ENCODE measurements around the gene OSMR. TPM values are rescaled to one million over a fixed set of nuclear protein-coding genes. Genes with fewer than 3 reads are reported as not detected.

The OSMR gene
- total RNA-seq, 4 donors from 2014 or later, result 6.3 to 16.5 (median 11.7) TPM

DNA sequence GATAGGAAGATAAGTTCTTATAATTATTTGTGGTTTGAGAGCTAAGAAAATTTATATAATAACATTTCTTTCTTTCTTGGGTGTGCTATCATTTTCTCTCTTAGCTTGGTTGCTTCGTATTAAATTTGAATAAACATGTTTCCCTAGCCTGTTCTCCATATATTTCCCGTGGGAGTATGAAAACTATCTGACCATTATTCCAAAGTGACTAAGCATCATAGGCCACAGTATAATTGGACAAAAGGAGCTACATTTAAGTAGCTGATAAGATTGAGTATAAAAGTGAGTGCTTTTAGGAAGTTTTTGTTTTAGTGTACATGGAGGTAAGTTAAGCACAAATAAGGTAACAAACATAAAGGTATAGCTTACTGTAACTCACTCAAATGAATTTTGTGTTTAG is 8.4 kb upstream of the OSMR start:
- in situ Hi-C loops (cut with MboI; ENCODE audit: low pct_ligation_motif_present in 1 of 4, low pct_unique_long_range_greater_than_20kb in 1 of 4, low sequenced_read_pairs in 3 of 4) (no loop called here), intact Hi-C loops (cut with DNase I; ENCODE audit: low total_unique reads) (loop anchor here (10.0 kb wide), 1 partner anchor 87 kb away; no protein-coding TSS in a partner anchor)
- Histone ChIP-seq H3K4me3 (no peak overlapping the region), H3K36me3 (no peaks in the 10 kb centered on the region), H3K9me3 (no peaks in the 10 kb centered on the region), H3K4me1 (no peaks in the 10 kb centered on the region), H3K27ac (no peak overlapping the region), H3K27me3 (no peaks in the 10 kb centered on the region)
- 74% methylated on average over 2 of the region's 2 CpGs for WGBS, 2 donors (ENCODE audit: low coverage in 1 of 2)
- no peak for TF ChIP-seq EP300 (IDR thresholded peaks at IDR 0.05; ENCODE audit: low read depth)
- TF ChIP-seq POLR2AphosphoS5 (IDR thresholded peaks at IDR 0.05), result no peak
- TF ChIP-seq, protein P1, sequence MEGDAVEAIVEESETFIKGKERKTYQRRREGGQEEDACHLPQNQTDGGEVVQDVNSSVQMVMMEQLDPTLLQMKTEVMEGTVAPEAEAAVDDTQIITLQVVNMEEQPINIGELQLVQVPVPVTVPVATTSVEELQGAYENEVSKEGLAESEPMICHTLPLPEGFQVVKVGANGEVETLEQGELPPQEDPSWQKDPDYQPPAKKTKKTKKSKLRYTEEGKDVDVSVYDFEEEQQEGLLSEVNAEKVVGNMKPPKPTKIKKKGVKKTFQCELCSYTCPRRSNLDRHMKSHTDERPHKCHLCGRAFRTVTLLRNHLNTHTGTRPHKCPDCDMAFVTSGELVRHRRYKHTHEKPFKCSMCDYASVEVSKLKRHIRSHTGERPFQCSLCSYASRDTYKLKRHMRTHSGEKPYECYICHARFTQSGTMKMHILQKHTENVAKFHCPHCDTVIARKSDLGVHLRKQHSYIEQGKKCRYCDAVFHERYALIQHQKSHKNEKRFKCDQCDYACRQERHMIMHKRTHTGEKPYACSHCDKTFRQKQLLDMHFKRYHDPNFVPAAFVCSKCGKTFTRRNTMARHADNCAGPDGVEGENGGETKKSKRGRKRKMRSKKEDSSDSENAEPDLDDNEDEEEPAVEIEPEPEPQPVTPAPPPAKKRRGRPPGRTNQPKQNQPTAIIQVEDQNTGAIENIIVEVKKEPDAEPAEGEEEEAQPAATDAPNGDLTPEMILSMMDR (IDR thresholded peaks at IDR 0.05), result no peak
- no peak for TF ChIP-seq POLR2A (IDR thresholded peaks at IDR 0.05)
- no peak for DNase-seq

GRCh38 chr5:38837932-38838331 is 7.9 kb upstream of the OSMR start:
- WGBS, 2 donors (ENCODE audit: low coverage in 1 of 2), result 67 to 69% methylated on average over 2 of the region's 2 CpGs
- Histone ChIP-seq H3K4me3 (no peak overlapping the region), H3K36me3 (no peaks in the 10 kb centered on the region), H3K4me1 (no peaks in the 10 kb centered on the region), H3K27me3 (no peaks in the 10 kb centered on the region), H3K27ac (no peak overlapping the region), H3K9me3 (no peaks in the 10 kb centered on the region)
- TF ChIP-seq POLR2A (IDR thresholded peaks at IDR 0.05), result no peak
- no peak for TF ChIP-seq EP300 (IDR thresholded peaks at IDR 0.05; ENCODE audit: low read depth)
- TF ChIP-seq POLR2AphosphoS5 (IDR thresholded peaks at IDR 0.05), result no peak
- TF ChIP-seq, protein P1 (IDR thresholded peaks at IDR 0.05), result no peak
- in situ Hi-C loops (cut with MboI; ENCODE audit: low pct_ligation_motif_present in 1 of 4, low pct_unique_long_range_greater_than_20kb in 1 of 4, low sequenced_read_pairs in 3 of 4) (no loop called here), intact Hi-C loops (cut with DNase I; ENCODE audit: low total_unique reads) (loop anchor here (10.0 kb wide), 1 partner anchor 87 kb away; no protein-coding TSS in a partner anchor)
- DNase-seq, result no peak

- intact Hi-C loops (cut with DNase I; ENCODE audit: low total_unique reads) (no loop called here), in situ Hi-C loops (cut with MboI; ENCODE audit: low pct_ligation_motif_present in 1 of 4, low pct_unique_long_range_greater_than_20kb in 1 of 4, low sequenced_read_pairs in 3 of 4) (no loop called here)
- Histone ChIP-seq H3K4me3 (no peak overlapping the region), H3K9me3 (no peaks in the 10 kb centered on the region), H3K27me3 (peaks cover 22% of the 10 kb centered on the region), H3K36me3 (no peaks in the 10 kb centered on the region), H3K4me1 (peaks cover 0 to 5% (median 1%) of the 10 kb centered on the region in 4 donors), H3K27ac (no peak overlapping the region)
- DNase-seq, result no peak
- 80 to 85% methylated on average over 1 of the region's 1 CpG for WGBS, 2 donors (ENCODE audit: low coverage in 1 of 2)
- TF ChIP-seq POLR2AphosphoS5 (IDR thresholded peaks at IDR 0.05) (no peak), POLR2A (IDR thresholded peaks at IDR 0.05) (no peak), EP300 (IDR thresholded peaks at IDR 0.05; ENCODE audit: low read depth) (no peak)
- TF ChIP-seq, protein P1 (IDR thresholded peaks at IDR 0.05), result no peak
Observed at GRCh38 chr5:38843665-38844064, 2.1 kb upstream of the OSMR start.

- Histone ChIP-seq H3K36me3 (no peaks in the 10 kb centered on the region), H3K9me3 (no peaks in the 10 kb centered on the region), H3K27ac (peak overlapping the region; percentile 87 to 93 (median 90)), H3K27me3 (peaks cover 22% of the 10 kb centered on the region), H3K4me3 (peak overlapping the region; percentile 32 to 74 (median 55)), H3K4me1 (peaks cover 0 to 5% (median 1%) of the 10 kb centered on the region in 4 donors)
- no peak for DNase-seq
- WGBS, 2 donors (ENCODE audit: low coverage in 1 of 2), result 36 to 51% methylated on average over 8 to 24 of the region's 24 CpGs
- in situ Hi-C loops (cut with MboI; ENCODE audit: low pct_ligation_motif_present in 1 of 4, low pct_unique_long_range_greater_than_20kb in 1 of 4, low sequenced_read_pairs in 3 of 4) (no loop called here), intact Hi-C loops (cut with DNase I; ENCODE audit: low total_unique reads) (no loop called here)
- TF ChIP-seq EP300 (IDR thresholded peaks at IDR 0.05; ENCODE audit: low read depth), result no peak
- no peak for TF ChIP-seq POLR2AphosphoS5 (IDR thresholded peaks at IDR 0.05)
- TF ChIP-seq, protein P1 (IDR thresholded peaks at IDR 0.05), result no peak
- TF ChIP-seq POLR2A (IDR thresholded peaks at IDR 0.05), result no peak
Observed at GRCh38 chr5:38846379-38847011, 683 bp downstream of the OSMR start.

Data from transverse colon (tissue), 4 donors.